Measurements from ENCODE around the gene RCN1.

RCN1 gene

GRCh38 chr11:32068134-32068870 is 22.6 kb upstream of the RCN1 start:
- Mint-ChIP-seq H3K27ac (no peak overlapping the region), H3K9me3 (no peaks in the 10 kb centered on the region), H3K36me3 (ENCODE audit: low read depth) (no peaks in the 10 kb centered on the region), H3K27me3 (peaks cover 25% of the 10 kb centered on the region), H3K4me3 (no peak overlapping the region), H3K4me1 (ENCODE audit: low read depth) (no peaks in the 10 kb centered on the region)

GRCh38 chr11:32069361-32070058 is 21.4 kb upstream of the RCN1 start:
- H3K27me3 Mint-ChIP-seq, result peaks cover 29% of the 10 kb centered on the region
- no peaks in the 10 kb centered on the region for H3K4me1 Mint-ChIP-seq (ENCODE audit: low read depth)
- no peaks in the 10 kb centered on the region for H3K36me3 Mint-ChIP-seq (ENCODE audit: low read depth)
- H3K9me3 Mint-ChIP-seq, result no peaks in the 10 kb centered on the region
- no peak overlapping the region for H3K27ac Mint-ChIP-seq
- H3K4me3 Mint-ChIP-seq, result no peak overlapping the region

- Mint-ChIP-seq H3K36me3 (ENCODE audit: low read depth) (no peaks in the 10 kb centered on the region), H3K9me3 (no peaks in the 10 kb centered on the region), H3K27me3 (peaks cover 29% of the 10 kb centered on the region), H3K4me3 (no peak overlapping the region), H3K4me1 (ENCODE audit: low read depth) (no peaks in the 10 kb centered on the region), H3K27ac (no peak overlapping the region)
Measured at GRCh38 chr11:32070692-32071091, 20.2 kb upstream of the RCN1 start.

- Mint-ChIP-seq H3K36me3 (ENCODE audit: low read depth) (no peaks in the 10 kb centered on the region), H3K4me1 (ENCODE audit: low read depth) (no peaks in the 10 kb centered on the region), H3K27me3 (peaks cover 32% of the 10 kb centered on the region), H3K9me3 (no peaks in the 10 kb centered on the region), H3K27ac (no peak overlapping the region), H3K4me3 (no peak overlapping the region)
Measured at GRCh38 chr11:32071811-32072210, 19.1 kb upstream of the RCN1 start.

- Mint-ChIP-seq H3K9me3 (no peaks in the 10 kb centered on the region), H3K36me3 (ENCODE audit: low read depth) (no peaks in the 10 kb centered on the region), H3K27me3 (peaks cover 32% of the 10 kb centered on the region), H3K4me1 (ENCODE audit: low read depth) (no peaks in the 10 kb centered on the region), H3K4me3 (no peak overlapping the region), H3K27ac (no peak overlapping the region)
Measured at GRCh38 chr11:32072872-32073643, 17.8 kb upstream of the RCN1 start.

- Mint-ChIP-seq H3K9me3 (no peaks in the 10 kb centered on the region), H3K4me3 (no peak overlapping the region), H3K36me3 (ENCODE audit: low read depth) (no peaks in the 10 kb centered on the region), H3K27ac (no peak overlapping the region), H3K4me1 (ENCODE audit: low read depth) (no peaks in the 10 kb centered on the region), H3K27me3 (peaks cover 32% of the 10 kb centered on the region)
Measured at GRCh38 chr11:32073644-32074026, 17.2 kb upstream of the RCN1 start.

GRCh38 chr11:32079553-32079952 is 11.3 kb upstream of the RCN1 start:
- Mint-ChIP-seq H3K9me3 (no peaks in the 10 kb centered on the region), H3K27me3 (peaks cover 13% of the 10 kb centered on the region), H3K4me3 (no peak overlapping the region), H3K27ac (no peak overlapping the region), H3K4me1 (ENCODE audit: low read depth) (no peaks in the 10 kb centered on the region), H3K36me3 (ENCODE audit: low read depth) (no peaks in the 10 kb centered on the region)

GRCh38 chr11:32080361-32080980 is 10.4 kb upstream of the RCN1 start:
- no peaks in the 10 kb centered on the region for H3K9me3 Mint-ChIP-seq
- H3K27ac Mint-ChIP-seq, result no peak overlapping the region
- H3K27me3 Mint-ChIP-seq, result peaks cover 19% of the 10 kb centered on the region
- no peaks in the 10 kb centered on the region for H3K4me1 Mint-ChIP-seq (ENCODE audit: low read depth)
- H3K36me3 Mint-ChIP-seq (ENCODE audit: low read depth), result no peaks in the 10 kb centered on the region
- no peak overlapping the region for H3K4me3 Mint-ChIP-seq

GRCh38 chr11:32081129-32081641 is 9.7 kb upstream of the RCN1 start:
- H3K27ac Mint-ChIP-seq, result no peak overlapping the region
- no peaks in the 10 kb centered on the region for H3K4me1 Mint-ChIP-seq (ENCODE audit: low read depth)
- no peak overlapping the region for H3K4me3 Mint-ChIP-seq
- no peaks in the 10 kb centered on the region for H3K9me3 Mint-ChIP-seq
- no peaks in the 10 kb centered on the region for H3K36me3 Mint-ChIP-seq (ENCODE audit: low read depth)
- peaks cover 16% of the 10 kb centered on the region for H3K27me3 Mint-ChIP-seq

GRCh38 chr11:32081901-32082300 is 9.0 kb upstream of the RCN1 start:
- Mint-ChIP-seq H3K4me3 (no peak overlapping the region), H3K27ac (no peak overlapping the region), H3K4me1 (ENCODE audit: low read depth) (no peaks in the 10 kb centered on the region), H3K9me3 (no peaks in the 10 kb centered on the region), H3K36me3 (ENCODE audit: low read depth) (no peaks in the 10 kb centered on the region), H3K27me3 (peaks cover 13% of the 10 kb centered on the region)

GRCh38 chr11:32082346-32082986 is 8.4 kb upstream of the RCN1 start:
- Mint-ChIP-seq H3K4me1 (ENCODE audit: low read depth) (peaks cover 5% of the 10 kb centered on the region), H3K9me3 (no peaks in the 10 kb centered on the region), H3K27me3 (peaks cover 13% of the 10 kb centered on the region), H3K27ac (no peak overlapping the region), H3K4me3 (no peak overlapping the region), H3K36me3 (ENCODE audit: low read depth) (no peaks in the 10 kb centered on the region)

- H3K27me3 Mint-ChIP-seq, result peaks cover 18% of the 10 kb centered on the region
- peak overlapping the region; percentile 28 for H3K27ac Mint-ChIP-seq
- no peaks in the 10 kb centered on the region for H3K36me3 Mint-ChIP-seq (ENCODE audit: low read depth)
- H3K4me3 Mint-ChIP-seq, result peak overlapping the region; percentile 32
- no peaks in the 10 kb centered on the region for H3K9me3 Mint-ChIP-seq
- peaks cover 35% of the 10 kb centered on the region for H3K4me1 Mint-ChIP-seq (ENCODE audit: low read depth)
Measured at GRCh38 chr11:32087597-32087996, 3.3 kb upstream of the RCN1 start.

GRCh38 chr11:32088117-32088941 is 2.5 kb upstream of the RCN1 start:
- Mint-ChIP-seq H3K4me1 (ENCODE audit: low read depth) (peaks cover 42% of the 10 kb centered on the region), H3K4me3 (peak overlapping the region; percentile 32), H3K27me3 (peaks cover 12% of the 10 kb centered on the region), H3K9me3 (no peaks in the 10 kb centered on the region), H3K36me3 (ENCODE audit: low read depth) (no peaks in the 10 kb centered on the region), H3K27ac (peak overlapping the region; percentile 28)

Data from stimulated activated naive CD8-positive, alpha-beta T cell treated with anti-CD3 and anti-CD28 coated beads, Interleukin-15, Interleukin-2, amounts not matched to agents 100 ng/mL and 50 ng/mL, for 24 hours (primary cell).